ENCODE measurements around the gene RSKR.

The RSKR gene

GRCh38 chr17:28620010-28620409 is 6.0 kb upstream of the RSKR start:
- TF ChIP-seq, protein P1, sequence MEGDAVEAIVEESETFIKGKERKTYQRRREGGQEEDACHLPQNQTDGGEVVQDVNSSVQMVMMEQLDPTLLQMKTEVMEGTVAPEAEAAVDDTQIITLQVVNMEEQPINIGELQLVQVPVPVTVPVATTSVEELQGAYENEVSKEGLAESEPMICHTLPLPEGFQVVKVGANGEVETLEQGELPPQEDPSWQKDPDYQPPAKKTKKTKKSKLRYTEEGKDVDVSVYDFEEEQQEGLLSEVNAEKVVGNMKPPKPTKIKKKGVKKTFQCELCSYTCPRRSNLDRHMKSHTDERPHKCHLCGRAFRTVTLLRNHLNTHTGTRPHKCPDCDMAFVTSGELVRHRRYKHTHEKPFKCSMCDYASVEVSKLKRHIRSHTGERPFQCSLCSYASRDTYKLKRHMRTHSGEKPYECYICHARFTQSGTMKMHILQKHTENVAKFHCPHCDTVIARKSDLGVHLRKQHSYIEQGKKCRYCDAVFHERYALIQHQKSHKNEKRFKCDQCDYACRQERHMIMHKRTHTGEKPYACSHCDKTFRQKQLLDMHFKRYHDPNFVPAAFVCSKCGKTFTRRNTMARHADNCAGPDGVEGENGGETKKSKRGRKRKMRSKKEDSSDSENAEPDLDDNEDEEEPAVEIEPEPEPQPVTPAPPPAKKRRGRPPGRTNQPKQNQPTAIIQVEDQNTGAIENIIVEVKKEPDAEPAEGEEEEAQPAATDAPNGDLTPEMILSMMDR (IDR thresholded peaks at IDR 0.05; ENCODE audit: poor library complexity, severe bottlenecking): no peak
- H3K4me3 ChIP-seq (ENCODE audit: severe bottlenecking): no peak overlapping the region
- no peak overlapping the region for H3K27ac ChIP-seq (ENCODE audit: poor library complexity, severe bottlenecking)
- H3K4me1 ChIP-seq (ENCODE audit: insufficient read depth, poor library complexity, severe bottlenecking): no peaks in the 10 kb centered on the region
- peaks cover 99% of the 10 kb centered on the region for H3K36me3 ChIP-seq (ENCODE audit: low read depth)
- H3K27me3 ChIP-seq (ENCODE audit: insufficient read depth, poor library complexity, severe bottlenecking): no peaks in the 10 kb centered on the region
- ATAC-seq (ENCODE audit: low read depth) (no peak), DNase-seq (ENCODE audit: low spot score) (no peak)
- no peaks in the 10 kb centered on the region for H3K9me3 ChIP-seq (ENCODE audit: severe bottlenecking)

- DNase-seq (ENCODE audit: low spot score) (no peak), ATAC-seq (ENCODE audit: low read depth) (no peak)
- Histone ChIP-seq H3K4me3 (ENCODE audit: severe bottlenecking) (no peak overlapping the region), H3K27me3 (ENCODE audit: insufficient read depth, poor library complexity, severe bottlenecking) (no peaks in the 10 kb centered on the region), H3K27ac (ENCODE audit: poor library complexity, severe bottlenecking) (no peak overlapping the region), H3K36me3 (ENCODE audit: low read depth) (peaks cover 97% of the 10 kb centered on the region), H3K9me3 (ENCODE audit: severe bottlenecking) (no peaks in the 10 kb centered on the region), H3K4me1 (ENCODE audit: insufficient read depth, poor library complexity, severe bottlenecking) (no peaks in the 10 kb centered on the region)
- TF ChIP-seq, protein P1 (IDR thresholded peaks at IDR 0.05; ENCODE audit: poor library complexity, severe bottlenecking): no peak
These were observed 4.5 kb upstream of the RSKR start for GRCh38 chr17:28618464-28618863.

- TF ChIP-seq, protein P1 (IDR thresholded peaks at IDR 0.05; ENCODE audit: poor library complexity, severe bottlenecking): no peak
- Histone ChIP-seq H3K4me3 (ENCODE audit: severe bottlenecking) (no peak overlapping the region), H3K4me1 (ENCODE audit: insufficient read depth, poor library complexity, severe bottlenecking) (no peaks in the 10 kb centered on the region), H3K27me3 (ENCODE audit: insufficient read depth, poor library complexity, severe bottlenecking) (no peaks in the 10 kb centered on the region), H3K9me3 (ENCODE audit: severe bottlenecking) (no peaks in the 10 kb centered on the region), H3K27ac (ENCODE audit: poor library complexity, severe bottlenecking) (no peak overlapping the region), H3K36me3 (ENCODE audit: low read depth) (peaks cover 89% of the 10 kb centered on the region)
- no peak for ATAC-seq (ENCODE audit: low read depth)
- DNase-seq (ENCODE audit: low spot score): no peak
These were observed 2.3 kb upstream of the RSKR start for GRCh38 chr17:28616281-28616680.

GRCh38 chr17:28615260-28615940 is 1.4 kb upstream of the RSKR start:
- DNase-seq (ENCODE audit: low spot score) (no peak), ATAC-seq (ENCODE audit: low read depth) (no peak)
- Histone ChIP-seq H3K36me3 (ENCODE audit: low read depth) (peaks cover 80% of the 10 kb centered on the region), H3K9me3 (ENCODE audit: severe bottlenecking) (no peaks in the 10 kb centered on the region), H3K27me3 (ENCODE audit: insufficient read depth, poor library complexity, severe bottlenecking) (no peaks in the 10 kb centered on the region), H3K4me1 (ENCODE audit: insufficient read depth, poor library complexity, severe bottlenecking) (no peaks in the 10 kb centered on the region), H3K27ac (ENCODE audit: poor library complexity, severe bottlenecking) (no peak overlapping the region), H3K4me3 (ENCODE audit: severe bottlenecking) (no peak overlapping the region)
- TF ChIP-seq, protein P1 (IDR thresholded peaks at IDR 0.05; ENCODE audit: poor library complexity, severe bottlenecking): no peak

Measured in RWPE2 (cell line).